Measurements from ENCODE around the gene NIPAL1. TPM values are rescaled to one million over a fixed set of nuclear protein-coding genes. Genes with fewer than 3 reads are reported as not detected.

NIPAL1 gene
- total RNA-seq = 1 to 10 TPM in 1 of 2 donors, under 1 TPM in 1; 0.34 to 1.7 TPM

DNA sequence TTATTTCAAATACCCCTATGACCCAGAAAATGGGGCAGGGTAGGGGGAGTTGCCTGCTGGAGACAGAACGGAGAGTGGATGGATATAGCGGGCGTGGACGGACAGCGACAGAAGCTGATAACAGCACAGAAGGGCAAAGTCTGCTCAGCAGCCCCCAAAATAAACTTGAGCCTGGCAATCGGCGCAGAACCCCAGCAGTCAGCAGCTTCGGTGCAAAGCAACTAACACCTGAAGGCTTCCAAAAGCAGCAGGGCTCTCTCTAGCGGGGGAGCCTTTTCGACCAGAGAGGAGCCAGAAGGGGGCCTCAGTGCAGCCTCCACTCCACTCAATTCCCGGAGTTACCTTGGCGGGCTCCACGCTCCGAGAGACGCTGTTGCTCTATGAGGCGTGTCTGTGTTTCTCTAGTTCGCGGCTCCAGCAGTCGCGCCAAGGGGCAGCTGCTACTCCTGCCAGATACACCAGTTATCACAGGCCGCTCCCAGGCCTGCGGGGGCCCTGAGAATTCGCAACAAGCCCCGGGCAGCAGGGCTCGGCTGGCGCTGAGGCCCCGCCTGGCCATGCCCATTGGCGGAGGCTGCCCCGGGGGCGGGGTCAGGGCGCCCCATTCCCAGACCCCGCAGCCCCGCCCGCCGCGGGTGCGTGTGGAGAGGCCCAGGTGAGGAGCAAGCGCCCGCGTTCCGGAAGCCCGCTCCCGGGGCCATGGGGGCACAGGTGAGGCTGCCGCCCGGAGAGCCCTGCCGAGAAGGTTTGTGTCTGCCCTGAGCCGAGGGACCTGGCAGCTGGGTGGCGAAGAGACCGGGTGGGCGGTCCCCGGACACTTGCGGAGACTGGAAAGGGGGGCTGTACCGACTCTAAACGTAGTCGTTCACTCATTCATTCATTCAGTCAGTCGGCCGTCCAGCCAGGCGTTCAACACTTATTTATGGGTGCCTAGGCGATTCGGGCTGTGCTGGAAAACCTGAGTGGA lies at the start of gene NIPAL1, which contains the start of gene CNGA1:
Gene NIPAL1, plus strand, starts transcription at position 632 of the 967 bp plus-strand sequence. Its CDS starts 68 bp downstream, at position 700.
Gene CNGA1, minus strand, starts transcription at position 541 of the 967 bp plus-strand sequence. CDS start 63,992 bp downstream, outside the sequence.

Other genes starting within 250 kb of the NIPAL1 start
- gene CORIN, start 178.7 kb upstream of the NIPAL1 start, total RNA-seq = under 1 TPM in 1 of 2 donors, not detected in 1; under 0.01 TPM
- 10 to 100 TPM in 1 of 2 donors, 1 to 10 TPM in 1; 8.3 to 11.4 TPM for gene NFXL1, start 102.2 kb upstream of the NIPAL1 start, total RNA-seq
- not detected for gene CNGA1, start 91 bp upstream of the NIPAL1 start, total RNA-seq
- under 1 TPM; 0.33 to 0.34 TPM for gene TXK, start 117.5 kb downstream of the NIPAL1 start, total RNA-seq

Measured in melanocyte of skin (primary cell).